HG03432 (cell line): ENCODE results near the gene PTPRE.

Source experiments
- ATAC-seq: cut with Tn5 transposase; IDR thresholded peaks from one replicate; pipeline ENCODE4 v1.9.1; 2021; ENCODE audit warnings: mild to moderate bottlenecking, moderate library complexity; ENCODE audit not compliant: unreplicated experiment

Gene PTPRE

DNA sequence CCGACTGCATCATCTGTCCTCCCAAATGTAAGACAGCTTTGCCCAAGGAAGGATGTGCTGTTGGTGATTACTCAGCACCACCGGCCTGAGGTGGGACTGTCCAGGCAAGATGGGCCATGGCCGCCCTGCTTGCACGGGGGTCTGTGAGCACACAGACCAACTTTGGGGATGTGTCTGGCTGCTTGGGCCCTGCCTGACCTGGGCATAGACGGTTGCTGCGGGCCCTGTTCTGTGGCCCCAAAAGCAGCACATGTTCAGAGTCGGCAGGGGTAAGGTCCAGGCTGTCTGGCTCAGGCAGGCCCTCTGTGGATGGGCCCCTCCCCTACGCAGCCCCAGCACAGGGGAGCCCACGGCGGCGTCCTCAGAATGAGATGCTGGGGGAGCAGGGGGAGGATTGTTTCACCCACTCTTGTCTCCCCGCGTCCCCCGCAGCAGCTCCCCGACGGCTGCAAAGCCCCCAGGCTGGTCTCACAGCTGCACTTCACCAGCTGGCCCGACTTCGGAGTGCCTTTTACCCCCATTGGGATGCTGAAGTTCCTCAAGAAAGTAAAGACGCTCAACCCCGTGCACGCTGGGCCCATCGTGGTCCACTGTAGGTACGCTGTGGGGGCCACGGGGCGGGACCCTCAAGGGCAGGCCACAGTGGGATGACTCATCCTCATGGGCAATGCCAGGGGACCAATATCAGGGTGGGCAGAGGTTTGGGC lies 160.9 kb downstream of the PTPRE start:
- ATAC-seq, result no peak

DNA sequence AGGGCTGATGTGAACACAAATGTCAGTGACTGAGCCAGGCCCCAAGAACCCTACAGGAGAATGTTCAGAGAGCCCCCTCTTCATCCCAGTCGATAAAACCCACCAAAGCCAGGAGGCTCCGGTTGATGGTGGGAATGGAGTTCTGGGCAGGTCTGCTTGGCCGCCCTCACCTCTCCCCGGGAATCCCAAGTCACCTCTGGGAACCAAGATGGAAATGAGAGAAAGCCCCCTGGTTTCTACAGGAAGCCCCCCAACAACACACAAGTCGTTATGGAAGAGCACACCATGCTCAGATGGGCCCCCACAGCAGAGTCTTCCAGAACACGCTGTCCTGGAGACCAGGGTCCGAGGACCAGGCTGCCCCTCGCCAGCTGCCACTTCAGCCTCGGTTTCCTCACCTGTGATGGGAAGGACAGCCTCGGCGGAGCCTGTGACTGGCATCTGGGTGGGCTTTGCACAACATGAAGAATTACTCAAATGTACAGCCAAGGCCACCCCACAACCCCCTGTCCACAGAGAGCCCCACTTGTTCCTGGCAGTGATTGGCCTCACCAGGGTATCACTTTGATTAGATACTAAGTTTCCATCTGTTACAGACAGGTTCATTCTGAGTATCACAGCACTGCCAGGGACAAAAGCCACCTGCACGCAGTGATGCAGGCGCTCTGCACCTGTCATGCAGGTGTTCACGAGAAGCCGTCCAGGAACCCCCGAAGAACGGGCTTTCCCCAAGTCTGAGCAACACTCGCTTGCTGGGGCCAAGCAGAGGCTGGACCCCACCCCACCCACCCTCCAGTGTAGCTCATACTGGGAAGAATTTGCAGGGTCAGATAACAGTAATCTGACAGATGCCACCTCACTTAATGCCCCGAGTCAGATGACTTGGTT lies 161.7 kb downstream of the PTPRE start:
- no peak for ATAC-seq

DNA sequence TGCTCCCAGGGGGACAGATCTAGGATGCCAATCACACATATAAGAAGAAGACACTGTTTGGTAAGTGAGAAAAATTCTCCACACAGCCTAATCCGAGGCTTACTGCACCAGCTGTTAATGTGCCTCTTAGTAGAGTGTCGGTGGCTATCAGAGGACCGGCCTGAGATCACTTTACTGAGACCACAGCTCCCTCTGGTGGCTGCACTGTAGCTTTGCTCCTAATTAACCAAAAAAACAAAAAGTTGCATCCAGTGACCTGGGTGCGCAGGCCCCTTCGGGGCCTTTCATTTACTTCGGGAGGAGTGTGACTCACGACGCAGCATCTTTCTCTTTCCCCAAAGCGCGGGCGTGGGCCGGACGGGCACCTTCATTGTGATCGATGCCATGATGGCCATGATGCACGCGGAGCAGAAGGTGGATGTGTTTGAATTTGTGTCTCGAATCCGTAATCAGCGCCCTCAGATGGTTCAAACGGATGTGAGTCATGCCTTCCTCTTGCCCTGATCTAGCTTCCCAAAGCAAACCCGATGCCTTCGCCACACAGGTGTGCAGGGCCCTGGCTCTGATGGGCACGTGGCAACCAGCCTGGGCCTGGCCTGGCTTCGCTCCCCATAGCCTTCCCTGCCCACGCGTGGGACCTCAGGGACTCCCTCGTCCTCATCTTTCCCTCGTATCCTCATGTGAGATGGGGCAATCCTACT lies 162.6 kb downstream of the PTPRE start:
- peak; percentile 48 for ATAC-seq

DNA sequence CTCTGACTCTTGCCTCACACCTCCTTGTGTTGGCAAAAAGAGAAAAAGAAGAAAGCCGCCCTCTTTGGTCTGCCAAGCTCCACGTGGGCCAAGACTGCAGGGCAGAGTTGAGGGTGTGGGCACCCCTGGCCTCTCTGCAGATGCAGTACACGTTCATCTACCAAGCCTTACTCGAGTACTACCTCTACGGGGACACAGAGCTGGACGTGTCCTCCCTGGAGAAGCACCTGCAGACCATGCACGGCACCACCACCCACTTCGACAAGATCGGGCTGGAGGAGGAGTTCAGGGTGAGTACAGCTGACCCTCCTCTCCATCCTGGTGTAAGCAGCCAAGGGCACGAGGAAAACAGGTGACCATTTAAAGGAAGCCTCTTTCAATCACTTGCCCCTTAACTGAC lies 163.3 kb downstream of the PTPRE start:
- no peak for ATAC-seq

DNA sequence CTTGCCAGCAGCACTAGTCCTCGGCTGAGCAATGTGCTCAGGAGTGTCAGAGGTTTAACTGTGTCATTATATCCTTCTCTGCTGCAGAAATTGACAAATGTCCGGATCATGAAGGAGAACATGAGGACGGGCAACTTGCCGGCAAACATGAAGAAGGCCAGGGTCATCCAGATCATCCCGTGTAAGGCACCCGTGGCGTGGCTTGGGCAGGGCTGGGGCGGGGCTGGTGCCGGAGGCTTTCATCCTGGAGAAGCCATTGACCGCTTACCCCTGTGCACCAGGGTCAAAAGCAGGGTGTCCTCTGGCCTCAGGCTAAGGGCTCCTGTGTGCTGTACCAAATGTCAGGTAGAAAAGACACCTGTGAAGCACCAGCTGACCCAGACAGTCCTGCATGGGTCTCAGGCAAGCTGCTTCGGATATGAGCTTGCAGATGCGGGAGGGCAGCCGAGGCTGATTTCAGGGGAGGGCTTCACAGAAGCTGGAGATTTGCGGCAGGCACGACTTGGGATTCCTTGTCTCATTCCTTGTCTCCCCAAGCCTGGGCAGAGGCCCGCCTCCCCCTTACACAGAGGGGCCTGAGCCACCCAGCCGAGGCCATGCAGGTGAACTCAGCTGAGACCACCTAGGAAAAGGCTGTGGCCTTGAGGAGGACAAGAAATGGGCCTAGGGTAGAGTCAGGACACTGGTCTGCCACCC lies 164.0 kb downstream of the PTPRE start:
- ATAC-seq, result no peak

DNA sequence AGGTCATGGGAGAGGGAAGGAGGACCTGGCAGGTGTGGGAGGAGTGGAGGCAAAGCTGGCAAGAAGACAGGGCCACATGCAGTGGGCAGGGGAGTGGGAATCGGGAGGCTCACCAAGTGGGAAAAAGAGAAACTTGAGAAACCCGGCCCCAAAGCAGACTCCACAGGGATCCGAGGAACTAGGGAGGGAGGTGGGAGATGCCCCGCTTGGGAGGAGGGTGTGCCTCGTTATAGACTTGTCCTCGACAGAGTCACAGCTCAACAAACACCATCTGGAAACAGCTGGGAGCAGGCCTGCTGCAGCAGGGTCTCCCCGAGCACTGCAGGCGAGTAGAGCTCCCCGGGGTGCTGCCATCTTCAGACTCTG lies 164.5 kb downstream of the PTPRE start:
- ATAC-seq, result no peak

DNA sequence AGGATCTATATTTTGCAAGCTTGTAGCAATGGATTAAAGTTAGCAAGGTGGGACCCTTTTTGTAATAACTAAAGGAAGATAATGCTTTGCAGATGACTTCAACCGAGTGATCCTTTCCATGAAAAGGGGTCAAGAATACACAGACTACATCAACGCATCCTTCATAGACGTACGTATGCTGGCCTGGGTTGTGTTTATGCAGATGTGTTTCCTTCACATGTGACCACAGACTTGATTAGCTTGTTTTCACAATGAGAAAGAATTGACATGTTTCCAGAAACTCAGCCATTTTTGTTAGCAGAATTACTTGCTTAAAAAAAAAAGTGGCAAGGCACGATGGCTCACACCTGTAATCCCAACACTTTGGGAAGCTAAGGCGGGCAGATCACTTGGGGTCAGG lies 165.1 kb downstream of the PTPRE start:
- no peak for ATAC-seq

DNA sequence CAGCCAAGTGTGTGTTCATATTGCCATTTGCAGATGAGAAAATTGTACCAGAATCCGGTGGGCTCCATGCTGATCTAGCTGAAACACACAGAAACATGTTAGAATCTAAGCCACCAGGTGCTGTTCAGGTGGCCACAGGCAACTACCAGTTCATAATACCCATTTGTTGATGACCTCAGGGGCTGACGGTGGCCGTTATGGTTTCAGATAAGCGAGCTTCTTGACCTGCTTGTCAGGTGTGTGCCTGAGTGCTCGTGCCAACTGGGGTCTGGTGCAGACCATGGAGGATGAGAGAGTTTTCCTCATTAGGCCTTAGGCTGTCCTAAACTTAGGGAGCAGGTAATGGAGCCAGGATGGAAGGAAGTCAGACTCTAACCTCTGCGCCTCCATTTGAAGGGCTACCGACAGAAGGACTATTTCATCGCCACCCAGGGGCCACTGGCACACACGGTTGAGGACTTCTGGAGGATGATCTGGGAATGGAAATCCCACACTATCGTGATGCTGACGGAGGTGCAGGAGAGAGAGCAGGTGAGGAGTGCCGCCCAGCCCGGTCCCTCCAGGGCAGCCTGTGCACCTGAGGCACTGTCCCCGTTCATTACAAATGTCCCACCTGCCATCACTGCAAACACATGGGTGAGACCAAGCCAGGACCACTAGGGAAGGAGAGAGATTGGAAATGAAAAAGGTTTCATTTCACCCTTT lies 166.2 kb downstream of the PTPRE start:
- no peak for ATAC-seq

DNA sequence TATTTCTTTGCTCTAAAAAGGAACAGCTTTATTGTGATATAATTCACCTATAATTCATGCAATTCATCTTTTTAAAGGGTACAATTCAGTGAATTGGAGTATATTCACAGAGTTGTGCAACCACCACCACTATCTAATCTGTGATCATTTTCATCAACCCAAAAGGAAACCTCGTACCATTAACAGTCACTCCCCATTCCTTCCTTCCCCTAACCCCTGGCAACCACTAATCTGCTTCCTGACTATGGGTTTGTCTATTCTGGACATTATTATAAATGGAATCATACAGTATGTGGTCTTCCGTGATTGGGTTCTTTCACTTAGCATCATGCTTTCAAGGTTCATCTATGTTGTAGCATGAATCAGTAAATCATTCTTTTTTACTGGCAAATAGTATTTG lies 167.0 kb downstream of the PTPRE start:
- no peak for ATAC-seq

DNA sequence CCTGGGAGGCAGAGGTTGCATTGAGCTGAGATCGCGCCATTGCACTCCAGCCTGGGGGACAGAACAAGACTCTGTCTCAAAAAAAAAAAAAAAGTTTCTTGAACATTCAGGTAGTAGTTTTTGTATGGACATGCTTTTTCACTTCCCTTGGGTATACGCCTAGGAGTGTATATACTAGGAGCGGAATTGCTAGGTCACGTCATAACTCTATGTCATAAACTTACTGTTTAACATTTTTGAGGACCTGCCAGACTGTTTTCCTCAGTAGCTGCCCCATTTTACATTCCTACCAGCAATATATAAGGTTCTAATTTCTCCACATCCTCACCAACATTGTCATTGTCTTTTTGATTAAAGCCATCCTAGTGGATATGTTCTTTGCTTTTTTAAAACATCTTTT lies 167.7 kb downstream of the PTPRE start:
- no peak for ATAC-seq

DNA sequence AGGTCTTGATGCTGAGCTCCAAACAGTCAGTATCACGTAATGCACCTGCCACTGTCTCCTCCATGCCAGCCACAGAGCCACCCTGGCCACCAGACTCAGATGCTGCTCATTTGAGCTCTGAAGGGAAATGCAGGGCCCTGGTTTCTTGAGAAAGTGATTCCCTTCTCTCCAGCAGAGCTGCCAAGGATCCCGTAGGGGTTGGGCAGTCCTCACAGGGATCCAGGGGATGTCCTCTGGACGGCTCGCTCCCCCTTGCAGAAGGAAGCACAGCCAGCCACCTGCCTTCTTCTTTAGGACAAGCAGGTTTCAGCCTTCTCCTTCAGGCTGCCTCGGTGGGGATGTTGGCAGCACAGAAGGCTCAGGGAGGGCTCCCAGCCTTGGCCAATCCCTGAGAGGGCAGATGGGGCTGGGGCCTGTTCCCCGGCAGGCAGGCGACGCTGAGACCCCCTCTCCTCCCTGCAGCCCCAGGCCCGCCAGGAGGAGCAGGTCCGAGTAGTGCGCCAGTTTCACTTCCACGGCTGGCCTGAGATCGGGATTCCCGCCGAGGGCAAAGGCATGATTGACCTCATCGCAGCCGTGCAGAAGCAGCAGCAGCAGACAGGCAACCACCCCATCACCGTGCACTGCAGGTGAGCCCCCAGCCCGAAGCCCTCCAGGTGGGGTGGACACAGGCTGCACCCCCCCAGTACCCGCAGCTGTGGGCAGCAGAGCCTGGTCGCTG lies 170.4 kb downstream of the PTPRE start:
- ATAC-seq, result no peak

DNA sequence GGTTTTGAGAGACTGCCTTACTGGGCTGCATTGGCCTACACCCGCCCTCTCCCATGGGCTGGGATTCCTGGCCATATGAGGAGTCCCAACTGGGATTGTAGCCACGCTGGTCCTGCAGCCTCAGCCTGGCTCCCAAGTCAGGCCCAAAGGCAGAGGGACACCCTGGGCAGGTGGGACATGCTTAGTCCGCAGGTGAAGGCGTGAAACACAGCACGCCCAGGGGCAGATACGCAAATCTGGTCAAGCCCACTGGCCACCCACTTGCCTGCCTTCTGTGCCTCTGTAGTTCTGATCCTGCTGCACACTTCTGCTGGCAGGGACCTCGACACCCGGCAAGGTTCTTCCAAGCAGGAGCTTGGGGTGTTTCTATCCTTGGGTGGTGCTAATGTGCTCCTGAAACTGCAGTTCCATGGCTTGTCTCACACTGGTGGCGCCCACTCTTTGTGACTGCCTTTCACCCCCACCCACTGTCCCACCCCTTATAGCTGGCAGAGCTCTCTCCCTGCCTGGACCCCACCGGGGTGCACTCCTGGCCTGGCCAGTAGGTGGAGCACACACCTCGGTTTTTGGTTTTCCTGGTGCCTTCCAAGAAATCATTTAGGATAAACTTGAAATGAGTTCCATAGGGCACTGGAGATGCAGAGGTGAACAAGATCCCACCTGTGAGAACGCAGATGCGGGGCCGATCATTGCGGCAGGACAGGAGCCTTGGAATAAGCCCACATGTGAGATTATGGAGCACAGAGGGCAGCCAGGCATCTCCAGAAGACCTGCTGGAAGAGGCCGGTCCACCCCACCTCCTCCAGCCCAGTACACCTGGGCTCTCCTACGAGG lies 171.4 kb downstream of the PTPRE start:
- ATAC-seq, result peak; percentile 84

DNA sequence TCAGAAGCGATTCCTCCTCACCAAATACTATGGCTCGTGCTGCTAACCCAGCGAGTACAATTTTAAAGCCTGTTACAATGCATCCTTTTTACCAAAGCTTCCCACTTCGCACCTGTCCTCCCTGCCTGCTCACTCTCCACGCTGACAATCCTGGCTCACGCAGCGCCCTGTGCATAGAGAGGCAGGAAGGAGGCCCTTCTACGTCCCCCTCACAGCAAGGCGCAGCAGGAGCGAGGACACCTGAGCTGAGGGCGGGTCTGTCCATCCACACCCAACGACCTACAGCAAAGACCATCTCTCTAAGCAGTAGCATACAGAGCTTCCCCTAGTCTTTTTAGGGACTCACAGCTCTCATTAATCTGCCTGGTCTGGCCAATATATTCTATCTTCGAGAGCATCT lies 173.3 kb downstream of the PTPRE start:
- no peak for ATAC-seq

DNA sequence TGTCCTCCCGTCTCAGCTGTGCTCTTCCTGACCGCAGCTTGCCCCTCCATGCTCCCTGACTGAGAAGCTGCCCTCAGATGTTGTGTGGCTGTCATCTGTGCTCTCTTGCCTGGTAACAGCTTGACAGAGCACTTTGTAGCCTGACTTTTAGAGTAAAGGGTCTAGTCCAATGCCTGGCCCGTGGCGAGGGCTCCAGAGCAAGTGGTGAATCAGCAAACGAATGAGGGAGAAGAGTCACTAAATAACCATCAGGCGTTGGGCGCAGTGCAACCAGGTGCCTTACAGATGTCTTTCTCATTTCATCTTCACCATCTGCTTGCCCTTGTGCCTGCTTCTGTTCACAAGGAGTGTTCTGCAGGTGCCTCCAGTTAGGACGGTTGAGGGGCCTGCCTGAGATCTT lies 173.7 kb downstream of the PTPRE start:
- ATAC-seq, result no peak

DNA sequence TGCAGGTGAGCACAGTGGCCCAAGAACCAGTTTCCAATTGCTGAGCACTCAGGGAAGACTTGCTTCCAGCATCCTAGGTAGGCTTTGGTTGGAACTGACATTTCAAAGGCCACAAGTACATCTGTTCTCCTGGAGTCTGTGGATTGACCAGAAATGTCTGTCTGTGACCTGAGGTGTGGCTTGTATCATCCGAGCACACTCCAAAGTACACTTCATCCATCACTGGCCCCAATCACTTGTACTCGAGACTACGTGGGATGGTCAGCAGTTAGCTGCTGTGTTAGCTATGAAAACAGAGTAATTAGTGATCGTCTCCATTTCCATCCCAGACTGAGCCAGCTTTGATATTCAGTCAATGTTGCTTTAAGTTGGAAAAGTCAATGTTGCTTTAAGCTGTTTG lies 174.3 kb downstream of the PTPRE start:
- ATAC-seq, result no peak

DNA sequence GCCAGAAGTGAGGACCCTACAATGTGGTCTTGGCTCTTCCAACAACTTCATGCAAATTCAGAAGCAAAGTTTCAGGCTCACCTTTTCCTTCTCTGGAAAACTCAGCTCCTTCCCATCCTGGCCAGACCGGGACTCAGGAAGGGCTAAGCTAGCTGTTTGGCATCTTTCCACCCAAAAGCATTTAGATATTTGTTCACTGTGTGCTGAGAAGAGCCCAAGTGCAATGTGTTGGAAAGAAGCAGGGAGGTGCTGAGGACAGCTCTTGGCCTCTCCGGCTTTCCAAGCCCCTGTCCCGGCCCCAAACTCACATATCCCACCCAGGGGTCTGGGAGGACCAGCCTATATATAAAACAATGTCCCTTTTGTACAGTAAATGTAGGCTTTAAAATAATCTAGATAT lies 174.8 kb downstream of the PTPRE start:
- no peak for ATAC-seq

DNA sequence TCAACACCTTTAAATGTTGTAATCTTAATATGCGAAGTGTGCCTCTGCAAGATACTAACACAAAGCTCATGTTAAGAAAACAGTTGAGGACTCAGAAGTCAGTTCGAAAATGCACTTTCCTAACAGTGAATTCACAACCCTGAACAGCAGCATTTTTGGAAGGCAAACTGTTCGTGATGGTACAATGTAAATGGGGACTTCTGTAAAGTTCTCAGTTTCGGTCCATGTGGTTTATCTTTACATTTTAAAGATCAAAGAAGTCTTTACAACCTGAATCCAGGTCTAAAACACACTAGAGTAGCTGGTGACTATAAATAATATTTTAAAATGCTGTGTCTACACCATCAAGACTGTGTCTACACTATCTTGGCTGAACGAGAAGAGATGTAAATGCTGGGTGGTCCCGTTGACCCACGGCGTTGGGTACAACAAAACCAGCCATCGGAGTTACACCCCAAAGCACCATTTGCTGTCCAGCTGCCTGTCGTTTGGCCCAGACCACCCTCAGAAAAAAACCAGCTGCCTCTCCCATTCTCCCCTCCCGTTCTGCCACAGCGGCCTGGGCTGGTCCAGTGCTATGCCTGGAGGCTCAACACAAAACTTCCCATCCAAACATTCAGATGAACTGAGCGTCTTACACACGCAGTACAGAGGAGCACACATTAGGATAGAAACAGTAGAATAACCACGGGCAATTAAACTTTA lies 176.4 kb downstream of the PTPRE start:
- no peak for ATAC-seq

DNA sequence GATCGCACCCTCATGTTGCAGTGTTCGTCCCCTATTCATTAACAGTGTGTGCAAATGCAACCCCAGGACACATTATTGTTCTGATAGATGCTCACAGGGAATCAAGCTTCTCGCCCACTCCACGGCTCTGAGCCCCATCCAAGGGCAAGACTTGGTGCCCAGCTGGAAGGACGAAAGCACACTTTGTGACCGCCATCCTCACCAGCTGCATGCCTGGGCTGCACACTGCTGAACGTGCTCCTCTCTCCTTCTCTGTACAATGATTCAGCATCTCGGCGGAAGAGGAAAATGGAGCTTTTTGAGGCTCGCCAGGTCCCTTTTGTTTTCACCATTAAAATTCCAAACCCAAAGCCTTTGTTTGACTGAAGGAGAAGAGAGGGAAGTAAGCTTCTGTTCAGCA lies 177.5 kb downstream of the PTPRE start:
- no peak for ATAC-seq

DNA sequence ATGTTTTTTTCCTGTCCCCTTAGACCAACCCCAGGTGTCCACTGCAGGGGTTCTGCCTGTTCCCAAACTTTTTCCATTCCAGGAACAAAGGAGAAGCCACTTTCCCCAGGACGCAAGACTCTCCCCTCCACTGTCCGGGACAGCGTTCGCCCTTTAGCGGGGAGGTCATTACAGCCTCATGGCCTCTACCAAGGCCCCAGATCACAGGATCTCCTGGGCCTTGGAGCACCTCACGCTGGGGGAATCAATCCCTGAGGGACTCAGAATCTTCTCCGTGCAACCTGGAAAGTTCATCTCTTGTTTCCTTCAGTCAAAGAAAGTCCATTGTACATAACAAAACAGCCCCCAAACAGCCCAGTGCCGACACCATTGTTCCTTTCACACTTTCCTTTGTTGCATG lies 178.1 kb downstream of the PTPRE start:
- no peak for ATAC-seq
